GM12878 (cell line): ENCODE data around the gene SGSM2. TPM values are rescaled to one million over a fixed set of nuclear protein-coding genes. Genes with fewer than 3 reads are reported as not detected.

ENCODE experiments used
- BCL11A ChIP-seq: IDR thresholded peaks from 2 replicates; pipeline ENCODE4 v1.6.1; 2011; ENCODE audit warnings: low read depth, low read length
- E2F4 ChIP-seq: IDR thresholded peaks from 2 replicates; pipeline ENCODE4 v1.6.1; 2012; ENCODE audit warnings: low read depth, low read length, improper control_type of control experiment
- FOS ChIP-seq: IDR thresholded peaks from 3 replicates; pipeline ENCODE4 v1.6.1; 2011; ENCODE audit warnings: borderline replicate concordance; ENCODE audit not compliant: insufficient read length; ENCODE audit errors: extremely low read depth
- FOXK2 ChIP-seq: fragments of 450-650 bp; IDR thresholded peaks from 2 replicates; pipeline ENCODE4 v1.6.1; 2017; ENCODE audit warnings: mild to moderate bottlenecking, moderate library complexity
- GATAD2B ChIP-seq: fragments of 450-650 bp; conservative IDR thresholded peaks from 2 replicates; pipeline ENCODE4 v1.6.1; 2017; ENCODE audit warnings: low read depth, mild to moderate bottlenecking, moderate library complexity
- HDAC2 ChIP-seq: fragments of 200-600 bp; sonication (generic); IDR thresholded peaks from 2 replicates; pipeline ENCODE4 v1.6.1; 2017
- MLLT1 ChIP-seq: fragments of 450-650 bp; IDR thresholded peaks from 2 replicates; pipeline ENCODE4 v1.6.1; 2016; ENCODE audit warnings: mild to moderate bottlenecking
- NBN ChIP-seq: fragments of 450-650 bp; IDR thresholded peaks from 2 replicates; pipeline ENCODE4 v1.6.1; 2016
- NFIC ChIP-seq: IDR thresholded peaks from 2 replicates; pipeline ENCODE4 v1.6.1; 2012; ENCODE audit warnings: low read depth, mild to moderate bottlenecking, inconsistent platforms, low read length, moderate library complexity
- POLR2AphosphoS5 ChIP-seq: IDR thresholded peaks from 2 replicates; pipeline ENCODE4 v1.6.1; 2011; ENCODE audit warnings: mild to moderate bottlenecking, low read length, inconsistent platforms
- RAD51 ChIP-seq: fragments of 450-650 bp; IDR thresholded peaks from 2 replicates; pipeline ENCODE4 v1.6.1; 2016; ENCODE audit warnings: moderate library complexity, mild to moderate bottlenecking, inconsistent platforms
- RB1 ChIP-seq: fragments of 450-650 bp; formaldehyde crosslinking; IDR thresholded peaks from 2 replicates; pipeline ENCODE4 v1.6.1; 2017; ENCODE audit warnings: mild to moderate bottlenecking, borderline replicate concordance
- STAT3 ChIP-seq: IDR thresholded peaks from 2 replicates; pipeline ENCODE4 v1.6.1; 2011; ENCODE audit warnings: low read depth, low read length, improper control_type of control experiment
- TCF3 ChIP-seq: IDR thresholded peaks from 2 replicates; pipeline ENCODE4 v1.6.1; 2012; ENCODE audit warnings: low read depth, mild to moderate bottlenecking, low read length, borderline replicate concordance; ENCODE audit not compliant: insufficient read depth
- USF1 ChIP-seq: IDR thresholded peaks from 2 replicates; pipeline ENCODE4 v1.6.1; 2011; ENCODE audit warnings: borderline replicate concordance, low read depth, mild to moderate bottlenecking, moderate library complexity, mixed read lengths, low read length; ENCODE audit not compliant: insufficient read depth; ENCODE audit errors: extremely low read length
- USF2 ChIP-seq: IDR thresholded peaks from 2 replicates; pipeline ENCODE4 v1.6.1; 2011; ENCODE audit warnings: low read depth, low read length, improper control_type of control experiment, borderline replicate concordance
- WRNIP1 ChIP-seq: IDR thresholded peaks from 2 replicates; pipeline ENCODE4 v1.6.1; 2011; ENCODE audit warnings: low read depth, low read length, improper control_type of control experiment, borderline replicate concordance
- polyA plus RNA-seq, 11 experiments: library from polyadenylated mRNA; depleted of rRNA in 4 of 11; unstranded in 6 of 11; stranded (reverse) in 5 of 11; fragments of >200 nt; fragmentation: Nextera tagmentation in 4 of 11; fragmentation: Illumina TruSeq in 1 of 11; extraction: Ambion mirVana in 4 of 11; extraction: Trizol in 1 of 11; gene quantifications; 1 replicate in 1 of 11; 2 replicates in 10 of 11; pipeline versions ENCODE4 v1.2.1 to v1.2.3, GENCODE V29; 2011 to 2016; ENCODE audit warnings: inconsistent platforms in 2 of 11, missing spikeins in 2 of 11, low read depth in 1 of 11
- total RNA-seq, 4 experiments: library from RNA; depleted of rRNA in 3 of 4; stranded (reverse); fragments of >200 nt in 3 of 4; fragmentation: Illumina TruSeq in 1 of 4; extraction: Trizol in 1 of 4; gene quantifications; 2 replicates each; pipeline versions ENCODE4 v1.2.1 to v1.2.3, GENCODE V29; 2013 to 2021
- TF ChIP-seq, protein P1 (sequence below): fragments of 450-650 bp; IDR thresholded peaks from 2 replicates; pipeline ENCODE4 v1.6.1; 2017; ENCODE audit warnings: mild to moderate bottlenecking

Gene SGSM2
- total and polyA plus RNA-seq, 10 of the 15 experiments (the other 5 are each of a cell fraction or from before 2014, with no cell fraction given), result 0.50 to 50.9 (median 18.5) TPM

DNA sequence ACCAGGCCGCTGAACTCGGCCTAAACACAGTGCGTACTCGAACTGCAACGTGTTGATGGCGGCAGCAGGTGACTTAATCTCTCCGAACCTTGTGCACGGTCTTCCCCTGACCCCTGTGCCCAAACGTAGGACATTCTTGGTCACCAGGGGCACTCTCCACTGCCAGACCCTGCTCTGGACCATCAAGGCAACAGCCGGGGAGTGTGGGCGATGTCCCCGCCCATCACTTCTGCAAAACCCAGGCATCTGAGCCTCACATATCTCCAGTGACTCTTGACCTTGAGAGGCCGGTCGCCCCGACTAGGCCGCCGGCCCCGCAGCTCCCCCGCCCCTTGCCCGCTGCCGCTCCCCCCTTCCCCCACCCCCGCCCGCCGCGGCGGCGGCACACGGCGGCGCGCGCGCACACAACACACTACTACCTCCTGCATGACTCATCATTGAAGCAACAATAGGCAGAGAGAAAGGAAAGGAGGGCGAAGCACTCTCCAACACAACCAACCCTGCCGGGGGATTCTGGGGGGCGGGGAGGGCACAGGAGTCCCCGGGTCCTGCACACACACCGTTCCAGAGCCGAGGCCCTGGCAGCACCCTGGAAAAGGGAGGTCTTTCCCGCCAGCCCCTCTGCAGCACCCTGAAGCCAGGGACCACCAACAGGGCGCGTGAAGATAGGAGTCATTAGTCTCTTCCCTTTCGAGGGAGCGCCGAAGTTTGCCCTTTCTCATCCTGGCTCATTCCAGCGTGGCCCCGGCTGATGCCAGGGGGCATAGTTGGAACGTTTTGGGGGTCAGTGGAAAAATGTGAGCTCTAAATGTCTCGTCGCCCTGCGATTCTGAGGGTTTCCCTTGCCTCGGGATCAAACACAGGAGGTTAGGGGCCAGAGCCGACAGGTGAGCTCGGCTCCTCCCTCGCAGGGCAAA lies 61.6 kb downstream of the SGSM2 start (continued):
- TF ChIP-seq RB1 (no peak), USF1 (no peak), STAT3 (no peak), NFIC (no peak), MLLT1 (peak; percentile 77; the same call in 1 of the 2 replicates), GATAD2B (peak; percentile 27; the same call in 1 of the 2 replicates), USF2 (no peak), E2F4 (no peak), BCL11A (no peak), HDAC2 (no peak), WRNIP1 (no peak), FOXK2 (no peak), POLR2AphosphoS5 (no peak), RAD51 (no peak), NBN (no peak), FOS (no peak), TCF3 (no peak)
- TF ChIP-seq, protein P1, sequence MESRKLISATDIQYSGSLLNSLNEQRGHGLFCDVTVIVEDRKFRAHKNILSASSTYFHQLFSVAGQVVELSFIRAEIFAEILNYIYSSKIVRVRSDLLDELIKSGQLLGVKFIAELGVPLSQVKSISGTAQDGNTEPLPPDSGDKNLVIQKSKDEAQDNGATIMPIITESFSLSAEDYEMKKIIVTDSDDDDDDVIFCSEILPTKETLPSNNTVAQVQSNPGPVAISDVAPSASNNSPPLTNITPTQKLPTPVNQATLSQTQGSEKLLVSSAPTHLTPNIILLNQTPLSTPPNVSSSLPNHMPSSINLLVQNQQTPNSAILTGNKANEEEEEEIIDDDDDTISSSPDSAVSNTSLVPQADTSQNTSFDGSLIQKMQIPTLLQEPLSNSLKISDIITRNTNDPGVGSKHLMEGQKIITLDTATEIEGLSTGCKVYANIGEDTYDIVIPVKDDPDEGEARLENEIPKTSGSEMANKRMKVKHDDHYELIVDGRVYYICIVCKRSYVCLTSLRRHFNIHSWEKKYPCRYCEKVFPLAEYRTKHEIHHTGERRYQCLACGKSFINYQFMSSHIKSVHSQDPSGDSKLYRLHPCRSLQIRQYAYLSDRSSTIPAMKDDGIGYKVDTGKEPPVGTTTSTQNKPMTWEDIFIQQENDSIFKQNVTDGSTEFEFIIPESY, result no peak
